Measurements from ENCODE around the gene PIK3C3.

DNA sequence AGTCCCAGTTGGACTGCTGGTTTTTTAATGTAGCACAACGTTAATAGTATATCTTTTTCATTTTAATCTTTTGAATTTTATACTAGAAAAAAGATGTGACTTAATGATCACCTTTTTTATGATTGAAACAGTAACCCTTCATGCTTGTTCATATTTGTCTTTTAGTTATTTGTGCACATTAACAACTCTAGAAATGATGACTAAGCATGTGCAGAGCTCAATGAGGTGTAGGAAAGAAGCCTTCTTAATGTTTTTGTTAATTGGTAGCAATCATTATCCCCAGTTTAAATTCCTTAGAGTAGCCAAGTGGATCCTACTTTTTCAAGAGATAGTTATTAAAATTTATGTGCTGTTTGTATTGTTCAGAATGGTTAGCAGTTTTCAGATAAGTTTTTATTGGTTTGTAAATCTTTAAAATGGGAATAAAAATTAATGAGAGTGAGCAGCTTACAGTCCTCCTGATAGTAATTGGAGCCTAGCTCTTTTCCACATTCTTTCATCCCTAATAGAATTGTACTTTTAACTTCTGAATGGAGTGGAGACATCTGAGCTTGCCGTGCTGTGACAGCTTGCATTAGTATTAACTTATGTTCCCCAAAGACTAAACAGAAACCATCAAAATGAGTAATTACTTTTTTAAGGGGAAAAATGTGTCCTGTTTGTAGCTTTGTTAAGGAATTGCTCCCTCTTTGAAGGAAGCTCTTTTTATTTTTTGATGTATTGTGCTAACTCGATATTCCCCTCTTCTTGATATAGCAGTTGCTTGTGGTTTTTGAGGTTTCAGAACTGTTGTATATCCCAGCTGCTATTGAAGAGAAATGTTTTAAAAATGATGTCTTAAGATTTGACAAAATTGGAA is 17.3 kb downstream of the PIK3C3 start:
- TF ChIP-seq, protein P1, sequence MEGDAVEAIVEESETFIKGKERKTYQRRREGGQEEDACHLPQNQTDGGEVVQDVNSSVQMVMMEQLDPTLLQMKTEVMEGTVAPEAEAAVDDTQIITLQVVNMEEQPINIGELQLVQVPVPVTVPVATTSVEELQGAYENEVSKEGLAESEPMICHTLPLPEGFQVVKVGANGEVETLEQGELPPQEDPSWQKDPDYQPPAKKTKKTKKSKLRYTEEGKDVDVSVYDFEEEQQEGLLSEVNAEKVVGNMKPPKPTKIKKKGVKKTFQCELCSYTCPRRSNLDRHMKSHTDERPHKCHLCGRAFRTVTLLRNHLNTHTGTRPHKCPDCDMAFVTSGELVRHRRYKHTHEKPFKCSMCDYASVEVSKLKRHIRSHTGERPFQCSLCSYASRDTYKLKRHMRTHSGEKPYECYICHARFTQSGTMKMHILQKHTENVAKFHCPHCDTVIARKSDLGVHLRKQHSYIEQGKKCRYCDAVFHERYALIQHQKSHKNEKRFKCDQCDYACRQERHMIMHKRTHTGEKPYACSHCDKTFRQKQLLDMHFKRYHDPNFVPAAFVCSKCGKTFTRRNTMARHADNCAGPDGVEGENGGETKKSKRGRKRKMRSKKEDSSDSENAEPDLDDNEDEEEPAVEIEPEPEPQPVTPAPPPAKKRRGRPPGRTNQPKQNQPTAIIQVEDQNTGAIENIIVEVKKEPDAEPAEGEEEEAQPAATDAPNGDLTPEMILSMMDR (conservative IDR thresholded peaks at IDR 0.05; ENCODE audit: low read depth, low read length): no peak
- TF ChIP-seq EZH2 (IDR thresholded peaks at IDR 0.05; ENCODE audit: borderline replicate concordance, low read depth, low read length, poor library complexity, severe bottlenecking): no peak

All from A673 (cell line).